HepG2 (cell line): ENCODE results near the gene FGF2. TPM values are rescaled to one million over a fixed set of nuclear protein-coding genes. Genes with fewer than 3 reads are reported as not detected.
A peak's percentile ranks its signal among the peaks of the same experiment; 100 is the strongest.

Experiments used
- CBX1 ChIP-seq: IDR thresholded peaks from one replicate; pipeline ENCODE4 v1.6.1; 2016; ENCODE audit warnings: antibody characterized with exemption, low read depth
- HIC2 ChIP-seq: sonication (generic); formaldehyde crosslinking; IDR thresholded peaks from 2 replicates; pipeline ENCODE4 v1.9.0; 2022; ENCODE audit warnings: low read depth, missing genetic modification reagents
- MEF2D ChIP-seq: sonication (generic); formaldehyde crosslinking; IDR thresholded peaks from 2 replicates; pipeline ENCODE4 v1.5.1; 2020; ENCODE audit warnings: mild to moderate bottlenecking, missing genetic modification reagents
- MTF1 ChIP-seq: sonication (generic); formaldehyde crosslinking; IDR thresholded peaks from 2 replicates; pipeline ENCODE4 v1.5.0; 2020; ENCODE audit warnings: missing genetic modification reagents
- RBFOX2 ChIP-seq: fragments of 200-400 bp; formaldehyde crosslinking; IDR thresholded peaks from 2 replicates; pipeline ENCODE4 v1.6.1; 2017; ENCODE audit warnings: low read depth, mild to moderate bottlenecking, low read length
- RBM39 ChIP-seq: fragments of 200-400 bp; formaldehyde crosslinking; IDR thresholded peaks from one replicate; pipeline ENCODE4 v1.6.1; 2018; ENCODE audit warnings: antibody characterized with exemption, mild to moderate bottlenecking, low read depth, low read length; ENCODE audit not compliant: poor library complexity, severe bottlenecking
- RERE ChIP-seq: IDR thresholded peaks from 2 replicates; pipeline ENCODE4 v1.6.1; 2016; ENCODE audit warnings: low read depth, missing genetic modification reagents, missing compliant biosample characterization
- RFX1 ChIP-seq: fragments of 450-650 bp; IDR thresholded peaks from 2 replicates; pipeline ENCODE4 v1.6.1; 2017
- XRCC5 ChIP-seq: fragments of 200-400 bp; formaldehyde crosslinking; optimal IDR thresholded peaks from 2 replicates; pipeline ENCODE3; 2017; ENCODE audit warnings: mild to moderate bottlenecking, low read length
- ZNF3 ChIP-seq: IDR thresholded peaks from 2 replicates; pipeline ENCODE4 v1.7.0; 2017; ENCODE audit warnings: inconsistent platforms
- ZNF34 ChIP-seq: sonication (generic); formaldehyde crosslinking; IDR thresholded peaks from 2 replicates; pipeline ENCODE4 v1.4.0; 2020; ENCODE audit warnings: mild to moderate bottlenecking, missing genetic modification reagents, borderline replicate concordance
- ZNF414 ChIP-seq: sonication (generic); formaldehyde crosslinking; IDR thresholded peaks from 2 replicates; pipeline ENCODE4 v1.5.0; 2020; ENCODE audit warnings: missing genetic modification reagents
- ZNF615 ChIP-seq: sonication (generic); formaldehyde crosslinking; IDR thresholded peaks from 2 replicates; pipeline ENCODE4 v1.5.0; 2020; ENCODE audit warnings: mild to moderate bottlenecking, missing genetic modification reagents, borderline replicate concordance
- ZNF792 ChIP-seq: IDR thresholded peaks from 2 replicates; pipeline ENCODE4 v1.6.1; 2016
- ZSCAN9 ChIP-seq: IDR thresholded peaks from 2 replicates; pipeline ENCODE4 v1.6.1; 2016; ENCODE audit warnings: borderline replicate concordance
- ZZZ3 ChIP-seq: sonication (generic); formaldehyde crosslinking; IDR thresholded peaks from 2 replicates; pipeline ENCODE4 v1.4.0; 2020; ENCODE audit warnings: missing genetic modification reagents, mild to moderate bottlenecking, borderline replicate concordance
- polyA plus RNA-seq, 8 experiments: library from polyadenylated mRNA; depleted of rRNA in 3 of 8; stranded (reverse) in 7 of 8; unstranded in 1 of 8; fragments of >200 nt; fragmentation: Illumina TruSeq in 4 of 8; extraction: Trizol in 4 of 8; gene quantifications; 2 replicates each; pipeline versions ENCODE4 v1.2.1 to v1.2.3, GENCODE V29; 2011 to 2016; ENCODE audit warnings: low read depth in 4 of 8, missing spikeins in 1 of 8, mixed read lengths in 1 of 8; ENCODE audit not compliant: insufficient read depth in 1 of 8
- total RNA-seq, 5 experiments: library from RNA; depleted of rRNA; stranded (reverse); fragments of >200 nt; fragmentation: Illumina TruSeq; extraction: Trizol; gene quantifications; 2 replicates each; pipeline ENCODE4 v1.2.3, GENCODE V29; 2016; ENCODE audit warnings: low read depth in 1 of 5
- TF ChIP-seq, protein P1 (sequence below): IDR thresholded peaks from 2 replicates; pipeline ENCODE4 v1.6.1; 2016
- TF ChIP-seq, protein P2 (sequence below): sonication (generic); formaldehyde crosslinking; IDR thresholded peaks from 2 replicates; pipeline ENCODE4; 2020; ENCODE audit warnings: missing genetic modification reagents, mild to moderate bottlenecking, borderline replicate concordance

Gene FGF2
- total and polyA plus RNA-seq, 2 of the 13 experiments (the other 11 are each of a cell fraction or from before 2014, with no cell fraction given) = 0.01 to 0.02 TPM

DNA sequence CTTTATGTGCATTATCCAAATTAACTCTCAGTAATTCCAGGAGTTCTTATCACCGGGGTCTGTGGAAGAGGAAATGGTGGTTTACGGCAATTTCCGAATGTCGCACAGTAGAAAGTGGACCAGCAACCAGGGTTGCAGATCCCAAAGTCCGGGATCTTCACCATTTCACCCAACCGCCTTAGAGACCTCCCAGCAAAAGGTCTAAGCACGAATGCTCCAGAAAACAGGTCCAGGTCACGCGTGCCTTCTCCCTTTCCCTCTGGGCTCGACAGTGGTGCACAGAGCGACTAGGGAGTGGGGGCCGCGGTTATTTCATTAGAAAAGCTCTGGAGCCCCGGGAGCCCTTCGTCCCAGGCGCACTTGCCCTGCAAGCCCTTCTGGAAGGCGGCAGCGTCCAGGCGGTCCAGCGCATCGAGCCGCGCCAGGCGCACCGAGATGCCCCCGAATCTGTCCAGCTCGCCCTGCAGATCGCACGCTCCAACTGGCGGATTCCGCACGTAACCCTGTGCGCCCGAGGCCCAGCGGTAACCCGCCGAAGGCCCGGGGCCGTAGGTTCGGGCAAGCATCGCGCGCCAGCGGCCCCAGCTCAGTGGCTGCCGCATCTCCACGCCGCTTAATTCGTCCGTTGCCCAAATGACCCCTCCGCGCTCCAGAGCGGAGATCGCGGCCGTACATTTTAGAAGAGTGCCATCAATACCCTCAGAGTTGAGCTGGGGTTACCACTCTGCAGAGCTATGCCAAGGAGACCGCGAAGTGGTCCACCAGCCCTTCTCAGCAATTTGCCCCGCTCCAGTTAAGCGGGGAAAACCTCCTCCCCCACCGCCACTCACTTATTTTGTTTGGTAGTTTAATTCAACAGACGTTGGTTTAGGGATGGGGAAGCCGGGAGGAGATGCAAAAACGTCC lies 95.6 kb downstream of the FGF2 start, which contains the start of gene NUDT6 (continued):
- TF ChIP-seq, protein P1, sequence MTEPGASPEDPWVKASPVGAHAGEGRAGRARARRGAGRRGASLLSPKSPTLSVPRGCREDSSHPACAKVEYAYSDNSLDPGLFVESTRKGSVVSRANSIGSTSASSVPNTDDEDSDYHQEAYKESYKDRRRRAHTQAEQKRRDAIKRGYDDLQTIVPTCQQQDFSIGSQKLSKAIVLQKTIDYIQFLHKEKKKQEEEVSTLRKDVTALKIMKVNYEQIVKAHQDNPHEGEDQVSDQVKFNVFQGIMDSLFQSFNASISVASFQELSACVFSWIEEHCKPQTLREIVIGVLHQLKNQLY (CRISPR knock-in tag) = no peak
- no peak; the same call in 1 of the 2 replicates for TF ChIP-seq ZSCAN9 (CRISPR knock-in tag)
- peak; percentile 19; the same call in 1 of the 2 replicates for TF ChIP-seq HIC2 (CRISPR knock-in tag)
- TF ChIP-seq RBFOX2 = peak; percentile 98
- no peak for TF ChIP-seq ZNF3 (CRISPR knock-in tag)
- no peak for TF ChIP-seq ZNF615 (CRISPR knock-in tag)
- TF ChIP-seq XRCC5 = peak; percentile 31
- TF ChIP-seq ZNF34 (CRISPR knock-in tag) = 0 out of 2 replicates have a peak, but pooled peaks have one; percentile 57
- TF ChIP-seq, protein P2, sequence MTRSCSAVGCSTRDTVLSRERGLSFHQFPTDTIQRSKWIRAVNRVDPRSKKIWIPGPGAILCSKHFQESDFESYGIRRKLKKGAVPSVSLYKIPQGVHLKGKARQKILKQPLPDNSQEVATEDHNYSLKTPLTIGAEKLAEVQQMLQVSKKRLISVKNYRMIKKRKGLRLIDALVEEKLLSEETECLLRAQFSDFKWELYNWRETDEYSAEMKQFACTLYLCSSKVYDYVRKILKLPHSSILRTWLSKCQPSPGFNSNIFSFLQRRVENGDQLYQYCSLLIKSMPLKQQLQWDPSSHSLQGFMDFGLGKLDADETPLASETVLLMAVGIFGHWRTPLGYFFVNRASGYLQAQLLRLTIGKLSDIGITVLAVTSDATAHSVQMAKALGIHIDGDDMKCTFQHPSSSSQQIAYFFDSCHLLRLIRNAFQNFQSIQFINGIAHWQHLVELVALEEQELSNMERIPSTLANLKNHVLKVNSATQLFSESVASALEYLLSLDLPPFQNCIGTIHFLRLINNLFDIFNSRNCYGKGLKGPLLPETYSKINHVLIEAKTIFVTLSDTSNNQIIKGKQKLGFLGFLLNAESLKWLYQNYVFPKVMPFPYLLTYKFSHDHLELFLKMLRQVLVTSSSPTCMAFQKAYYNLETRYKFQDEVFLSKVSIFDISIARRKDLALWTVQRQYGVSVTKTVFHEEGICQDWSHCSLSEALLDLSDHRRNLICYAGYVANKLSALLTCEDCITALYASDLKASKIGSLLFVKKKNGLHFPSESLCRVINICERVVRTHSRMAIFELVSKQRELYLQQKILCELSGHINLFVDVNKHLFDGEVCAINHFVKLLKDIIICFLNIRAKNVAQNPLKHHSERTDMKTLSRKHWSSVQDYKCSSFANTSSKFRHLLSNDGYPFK (CRISPR knock-in tag) = peak; percentile 52; the same call in 1 of the 2 replicates
- no peak for TF ChIP-seq MTF1 (CRISPR knock-in tag)
- TF ChIP-seq RBM39 = no peak
- TF ChIP-seq RERE (CRISPR knock-in tag) = no peak
- peak; percentile 30; the same call in 1 of the 2 replicates for TF ChIP-seq ZZZ3 (CRISPR knock-in tag)
- no peak for TF ChIP-seq RFX1
- no peak for TF ChIP-seq ZNF792 (CRISPR knock-in tag)
- peak; percentile 25 for TF ChIP-seq MEF2D (CRISPR knock-in tag)
- TF ChIP-seq CBX1 = no peak
- peak; percentile 47; the same call in 1 of the 2 replicates for TF ChIP-seq ZNF414 (CRISPR knock-in tag)
